Endodermal cell (in vitro differentiated cells): ENCODE data around the gene KCNE4. TPM values are rescaled to one million over a fixed set of nuclear protein-coding genes. Genes with fewer than 3 reads are reported as not detected.

Experiments used
- DNase-seq: peaks from one replicate; pipeline ENCODE4 v3.0.0-alpha.2; 2017
- H3K27ac ChIP-seq: 2 replicates; pipeline ENCODE4 v1.5.1; 2013; ENCODE audit warnings: mild to moderate bottlenecking, low read depth, low read length, moderate library complexity
- H3K27me3 ChIP-seq: 2 replicates; pipeline ENCODE4 v1.6.1; 2013; ENCODE audit warnings: mild to moderate bottlenecking, low read length, moderate library complexity; ENCODE audit not compliant: insufficient read depth, control insufficient read depth, poor library complexity, severe bottlenecking
- H3K36me3 ChIP-seq: 2 replicates; pipeline ENCODE4 v1.7.0; 2013; ENCODE audit warnings: mild to moderate bottlenecking, low read length, moderate library complexity; ENCODE audit not compliant: control insufficient read depth, insufficient read depth
- H3K4me1 ChIP-seq: one replicate; pipeline ENCODE4 v1.7.0; 2013; ENCODE audit warnings: low read length; ENCODE audit not compliant: control insufficient read depth, insufficient read depth
- H3K4me3 ChIP-seq: 2 replicates; pipeline ENCODE4 v1.5.1; 2013; ENCODE audit warnings: mild to moderate bottlenecking, low read length, moderate library complexity
- H3K9ac ChIP-seq: 2 replicates; pipeline ENCODE4 v1.6.1; 2013; ENCODE audit warnings: mild to moderate bottlenecking, low read length, moderate library complexity; ENCODE audit not compliant: poor library complexity, severe bottlenecking; ENCODE audit errors: extremely low read depth
- H3K9me3 ChIP-seq: 2 replicates; pipeline ENCODE4 v1.6.1; 2013; ENCODE audit warnings: mild to moderate bottlenecking, low read length, moderate library complexity; ENCODE audit not compliant: control insufficient read depth
- H3K27ac Mint-ChIP-seq: 2 replicates; pipeline ENCODE4 v1.8.0; 2020; ENCODE audit warnings: mixed read lengths
- H3K27me3 Mint-ChIP-seq: 2 replicates; pipeline ENCODE4 v1.8.0; 2021; ENCODE audit warnings: mild to moderate bottlenecking, mixed read lengths; ENCODE audit not compliant: insufficient read depth
- H3K36me3 Mint-ChIP-seq: 2 replicates; pipeline ENCODE4 v1.8.0; 2020; ENCODE audit warnings: low read depth, mixed read lengths
- H3K4me1 Mint-ChIP-seq: 2 replicates; pipeline ENCODE4 v1.8.0; 2020; ENCODE audit warnings: mixed read lengths
- H3K4me3 Mint-ChIP-seq: 2 replicates; pipeline ENCODE4 v1.8.0; 2020; ENCODE audit warnings: mild to moderate bottlenecking, moderate library complexity, mixed read lengths
- H3K9me3 Mint-ChIP-seq: 2 replicates; pipeline ENCODE4 v1.8.0; 2020; ENCODE audit warnings: mild to moderate bottlenecking, mixed read lengths
- CTCF ChIP-seq: fragments of 200-600 bp; sonication (generic); conservative IDR thresholded peaks from 2 replicates; pipeline ENCODE4 v1.5.0; 2021; ENCODE audit warnings: antibody characterized with exemption, mild to moderate bottlenecking
- WGBS, 2 experiments: methylation state at CpG; one replicate each; pipeline versions ENCODE4 v1.1.5 to v1.1.7; 2013; ENCODE audit warnings: missing lambda C conversion rate in 2 of 2, mixed read lengths in 1 of 2; ENCODE audit not compliant: insufficient coverage in 1 of 2, insufficient read length in 1 of 2; 5-methylcytosine and 5-hydroxymethylcytosine counted together
- total RNA-seq, 2 donors: library from RNA; stranded (reverse); fragmentation: NEBNext Ultra II Directional in 1 of 2; extraction: Animal tissue kit (Norgen Biotek cat#: 25700) in 1 of 2; gene quantifications; 2 replicates in 1 of 2; 3 replicates in 1 of 2; pipeline ENCODE4 v1.2.1, GENCODE V29; 2021

The KCNE4 gene
- total RNA-seq, 2 donors from 2014 or later: 0.22 TPM; not detected in 1

GRCh38 chr2:223058952-223059716 is 7.1 kb downstream of the KCNE4 start:
- H3K4me3 ChIP-seq: no peak overlapping the region
- H3K27ac ChIP-seq: no peak overlapping the region

DNA sequence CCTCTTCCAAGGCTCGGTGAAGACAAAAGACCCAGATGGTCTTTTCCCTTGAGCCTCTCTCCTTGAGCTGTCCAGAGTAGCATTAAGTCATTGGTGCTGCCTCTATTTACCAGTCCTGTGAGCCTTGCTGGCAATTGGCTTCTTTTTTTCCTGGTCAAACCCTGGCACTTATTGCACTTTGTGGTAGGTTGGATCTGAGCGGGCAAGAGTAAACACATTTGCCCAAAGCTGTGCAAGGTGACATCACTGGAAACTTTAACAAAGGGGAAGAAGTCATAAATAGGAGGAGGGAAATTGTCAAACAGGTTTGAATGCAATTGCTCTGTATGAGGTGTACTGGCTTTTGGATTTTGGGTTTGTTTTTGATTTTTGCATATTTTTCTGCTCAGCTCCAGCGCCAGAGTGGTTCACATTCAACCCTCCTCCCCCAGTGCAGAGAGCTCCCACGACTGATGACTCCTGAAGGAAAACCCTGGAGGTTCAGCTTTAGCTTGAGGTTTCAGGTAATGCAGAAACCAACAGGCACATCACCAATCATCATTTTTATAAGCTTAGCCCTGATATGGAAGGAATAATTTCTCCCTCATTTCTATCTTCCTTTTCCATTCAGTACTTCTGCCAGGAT is 8.3 kb downstream of the KCNE4 start:
- H3K4me1 ChIP-seq: no peaks in the 10 kb centered on the region
- H3K4me3 Mint-ChIP-seq: no peak overlapping the region
- no peaks in the 10 kb centered on the region for H3K27me3 ChIP-seq
- H3K36me3 Mint-ChIP-seq: no peaks in the 10 kb centered on the region
- 85 to 100% methylated on average over 1 to 4 of the region's 4 CpGs for WGBS, 2 experiments
- no peak for DNase-seq
- no peak overlapping the region for H3K27ac Mint-ChIP-seq
- no peak overlapping the region for H3K27ac ChIP-seq
- no peaks in the 10 kb centered on the region for H3K27me3 Mint-ChIP-seq
- no peak for TF ChIP-seq CTCF
- no peaks in the 10 kb centered on the region for H3K4me1 Mint-ChIP-seq
- no peaks in the 10 kb centered on the region for H3K36me3 ChIP-seq
- no peak overlapping the region for H3K4me3 ChIP-seq
- no peaks in the 10 kb centered on the region for H3K9me3 Mint-ChIP-seq
- H3K9ac ChIP-seq: no peak overlapping the region
- no peaks in the 10 kb centered on the region for H3K9me3 ChIP-seq

More at GRCh38 chr2:223058952-223059716, 7.1 kb downstream of the KCNE4 start:
- no peaks in the 10 kb centered on the region for H3K4me1 ChIP-seq
- Mint-ChIP-seq H3K9me3 (no peaks in the 10 kb centered on the region), H3K4me3 (no peak overlapping the region), H3K4me1 (peaks cover 5% of the 10 kb centered on the region), H3K36me3 (no peaks in the 10 kb centered on the region), H3K27me3 (no peaks in the 10 kb centered on the region), H3K27ac (no peak overlapping the region)
- no peaks in the 10 kb centered on the region for H3K27me3 ChIP-seq
- 100% methylated on average over 1 to 2 of the region's 2 CpGs for WGBS, 2 experiments
- no peak for DNase-seq
- no peaks in the 10 kb centered on the region for H3K36me3 ChIP-seq
- H3K9me3 ChIP-seq: no peaks in the 10 kb centered on the region
- TF ChIP-seq CTCF: no peak
- H3K9ac ChIP-seq: no peak overlapping the region

GRCh38 chr2:223062396-223062795 is 10.4 kb downstream of the KCNE4 start:
- no peak overlapping the region for H3K9ac ChIP-seq
- H3K27ac Mint-ChIP-seq: no peak overlapping the region
- H3K4me1 Mint-ChIP-seq: peaks cover 2% of the 10 kb centered on the region
- DNase-seq: no peak
- no peaks in the 10 kb centered on the region for H3K36me3 ChIP-seq
- no peak for TF ChIP-seq CTCF
- no peaks in the 10 kb centered on the region for H3K27me3 ChIP-seq
- H3K27me3 Mint-ChIP-seq: no peaks in the 10 kb centered on the region
- H3K4me3 ChIP-seq: no peak overlapping the region
- H3K27ac ChIP-seq: no peak overlapping the region
- H3K9me3 Mint-ChIP-seq: no peaks in the 10 kb centered on the region
- no peaks in the 10 kb centered on the region for H3K36me3 Mint-ChIP-seq
- no peaks in the 10 kb centered on the region for H3K9me3 ChIP-seq
- H3K4me1 ChIP-seq: no peaks in the 10 kb centered on the region
- WGBS, 2 experiments: 100% methylated on average over 2 of the region's 2 CpGs; no CpG with 5 or more reads in 1 of the 2 experiments
- no peak overlapping the region for H3K4me3 Mint-ChIP-seq
